GM21737 (cell line): ENCODE results near the gene NABP1.
"Not testable (repeated sequence)": the region's sequence is repeated elsewhere in the genome, so short reads cannot be mapped to it uniquely, and the experiment has no call there.

Experiments
- ATAC-seq: cut with Tn5 transposase; IDR thresholded peaks from one replicate; pipeline ENCODE4 v1.9.1; 2021; ENCODE audit warnings: mild to moderate bottlenecking, moderate library complexity; ENCODE audit not compliant: unreplicated experiment

Gene NABP1

GRCh38 chr2:191677646-191678436 lies at the start of gene NABP1:
Gene NABP1 (plus strand): TSS chr2:191678136. CDS start chr2:191678615, 479 bp downstream.
- peak; percentile 75 for ATAC-seq

DNA sequence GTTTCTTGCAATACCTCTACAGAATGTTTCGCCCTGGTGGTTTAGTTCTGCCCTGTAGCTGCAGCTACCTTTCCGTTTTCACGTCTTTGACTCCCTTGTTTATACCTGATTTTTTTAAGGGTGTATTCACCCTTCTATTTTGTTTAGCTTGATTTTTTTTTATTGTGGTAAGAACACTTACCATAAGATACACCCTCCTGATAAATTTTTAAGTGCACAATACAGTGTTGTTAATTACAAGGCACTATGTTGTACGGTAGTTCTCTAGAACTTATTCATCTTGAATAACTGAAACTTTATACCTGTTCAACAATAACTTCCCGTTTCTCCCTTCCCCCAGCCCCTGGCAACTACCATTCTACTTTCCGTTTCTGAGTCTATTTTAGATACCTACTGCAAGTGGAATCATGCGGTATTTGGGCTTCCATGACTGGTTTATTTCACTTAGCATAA lies 48.9 kb upstream of the NABP1 start:
- no peak for ATAC-seq

GRCh38 chr2:191629976-191630712 lies 47.8 kb upstream of the NABP1 start:
- ATAC-seq, result no peak

- ATAC-seq, result no peak
Observed at GRCh38 chr2:191631754-191632153, 46.2 kb upstream of the NABP1 start.

GRCh38 chr2:191632426-191632825 lies 45.5 kb upstream of the NABP1 start:
- no peak for ATAC-seq

DNA sequence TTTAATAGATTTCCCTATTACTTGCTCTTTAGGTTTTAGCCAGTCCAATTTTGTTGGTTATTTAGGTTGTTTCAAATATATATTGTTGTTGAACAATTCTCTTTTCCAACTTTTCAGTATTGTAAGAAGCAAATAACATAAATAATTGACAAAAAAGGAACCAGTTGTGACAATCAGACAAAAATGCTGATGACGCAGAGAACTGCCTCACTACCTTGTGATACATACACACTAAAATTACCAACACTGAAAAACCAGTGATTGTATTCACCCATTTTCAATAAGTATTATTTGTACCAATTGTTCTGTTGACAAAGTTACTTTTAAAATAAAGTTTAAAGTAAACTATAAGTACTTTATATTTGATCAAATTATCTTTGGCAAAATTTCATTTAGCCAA lies 43.1 kb upstream of the NABP1 start:
- no peak for ATAC-seq

GRCh38 chr2:191635333-191636234 lies 42.4 kb upstream of the NABP1 start:
- peak; percentile 59 for ATAC-seq

- ATAC-seq, result no peak
Observed at GRCh38 chr2:191636235-191636543, 41.7 kb upstream of the NABP1 start.

GRCh38 chr2:191636586-191636985 lies 41.4 kb upstream of the NABP1 start:
- no peak for ATAC-seq

- ATAC-seq, result peak; percentile 83
Observed at GRCh38 chr2:191637182-191638078, 40.5 kb upstream of the NABP1 start.

GRCh38 chr2:191638079-191638801 lies 39.7 kb upstream of the NABP1 start:
- ATAC-seq, result peak; percentile 31

DNA sequence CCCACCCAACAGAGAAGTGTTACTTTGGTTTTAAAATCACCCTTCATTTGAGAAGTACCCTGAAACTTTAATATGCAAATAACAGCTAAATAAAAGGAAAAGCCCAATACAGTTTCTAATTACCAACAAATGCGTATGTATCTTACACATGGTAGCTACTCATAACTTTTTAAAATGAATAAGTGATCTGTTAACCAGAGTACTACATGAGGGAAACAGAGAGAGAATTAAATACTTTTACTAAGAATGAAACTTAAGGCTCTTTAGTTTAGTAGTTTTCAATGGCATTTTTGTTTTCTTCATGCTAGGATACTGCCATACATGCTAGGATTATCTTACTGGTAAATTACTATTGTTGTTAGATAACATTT lies 39.1 kb upstream of the NABP1 start:
- no peak for ATAC-seq

- no peak for ATAC-seq
Observed at GRCh38 chr2:191641609-191642008, 36.3 kb upstream of the NABP1 start.

DNA sequence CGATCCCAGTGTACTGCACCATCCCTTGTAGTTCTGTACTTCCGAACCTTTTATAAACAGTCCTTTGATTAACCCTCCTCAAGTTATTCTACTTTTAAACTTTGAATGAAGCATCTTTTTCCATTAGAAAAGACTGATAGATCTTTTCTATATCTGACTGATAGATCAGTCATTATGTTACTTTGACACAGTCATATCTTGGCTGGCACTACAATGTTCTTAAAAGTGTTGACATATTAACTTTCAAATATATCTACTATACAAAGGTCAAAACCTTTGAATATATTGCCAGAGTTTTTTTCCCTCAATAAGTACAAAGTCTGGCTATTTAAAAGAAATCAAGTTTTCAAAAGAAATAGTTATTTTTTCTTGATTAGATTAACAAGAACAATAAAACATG lies 35.4 kb upstream of the NABP1 start:
- ATAC-seq, result no peak

DNA sequence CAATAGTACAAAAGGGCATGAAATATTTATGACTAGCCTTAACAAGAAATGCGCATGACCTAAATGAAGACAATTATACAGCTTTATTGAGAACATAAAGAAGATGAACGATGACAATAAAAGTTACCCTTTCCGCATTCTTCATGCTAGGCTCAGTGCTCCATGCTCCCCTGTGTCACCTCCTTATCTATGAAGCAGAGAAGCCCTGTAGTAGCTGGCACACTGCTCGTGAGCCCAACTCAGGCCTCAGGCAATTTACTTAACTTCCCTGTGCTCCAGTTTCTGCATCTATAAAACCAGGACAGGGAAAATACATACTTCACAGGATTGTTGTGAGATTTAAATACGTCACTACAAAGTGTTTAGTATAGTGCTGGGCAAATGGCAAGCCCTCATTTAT lies 34.5 kb upstream of the NABP1 start:
- ATAC-seq, result no peak

DNA sequence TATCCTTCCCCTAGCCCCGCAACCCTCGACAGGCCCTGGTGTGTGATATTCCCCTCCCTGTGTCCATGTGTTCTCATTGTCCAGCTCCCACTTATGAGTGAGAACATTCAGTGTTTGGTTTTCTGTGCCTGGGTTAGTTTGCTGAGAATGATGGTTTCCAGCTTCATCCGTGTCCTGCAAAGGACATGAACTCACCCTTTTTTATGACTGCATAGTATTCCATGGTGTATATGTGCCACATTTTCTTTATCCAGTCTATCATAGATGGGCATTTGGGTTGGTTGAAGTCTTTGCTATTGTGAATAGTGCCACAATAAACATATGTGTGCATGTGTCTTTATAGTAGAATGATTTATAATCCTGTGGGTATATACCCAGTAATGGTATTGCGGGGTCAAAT lies 33.3 kb upstream of the NABP1 start:
- ATAC-seq, result not testable (repeated sequence)

- no peak for ATAC-seq
Observed at GRCh38 chr2:191645032-191645431, 32.9 kb upstream of the NABP1 start.

GRCh38 chr2:191645434-191646162 lies 32.3 kb upstream of the NABP1 start:
- no peak for ATAC-seq
